ENCODE results near the gene SLC25A23.

DNA sequence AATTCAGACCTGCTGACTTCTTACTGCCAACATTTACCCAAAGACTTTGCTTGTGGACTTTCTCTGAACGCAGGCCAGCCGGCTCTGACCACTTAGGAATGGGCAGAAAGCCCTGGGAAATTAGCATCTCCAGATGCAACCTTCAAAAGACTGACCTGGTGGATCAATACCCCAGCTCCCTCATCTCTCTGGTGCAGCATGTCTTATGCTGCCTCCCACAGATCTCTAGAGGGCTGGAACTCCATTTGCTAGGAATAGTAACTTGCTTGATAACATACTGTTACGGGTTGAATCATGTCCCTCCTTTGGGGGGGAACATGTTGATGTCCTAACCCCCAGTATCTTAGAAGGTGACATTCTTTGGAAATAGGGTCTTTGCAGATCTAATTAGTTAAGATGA, 13.1 kb downstream of the SLC25A23 start:
- TF ChIP-seq, protein P1, sequence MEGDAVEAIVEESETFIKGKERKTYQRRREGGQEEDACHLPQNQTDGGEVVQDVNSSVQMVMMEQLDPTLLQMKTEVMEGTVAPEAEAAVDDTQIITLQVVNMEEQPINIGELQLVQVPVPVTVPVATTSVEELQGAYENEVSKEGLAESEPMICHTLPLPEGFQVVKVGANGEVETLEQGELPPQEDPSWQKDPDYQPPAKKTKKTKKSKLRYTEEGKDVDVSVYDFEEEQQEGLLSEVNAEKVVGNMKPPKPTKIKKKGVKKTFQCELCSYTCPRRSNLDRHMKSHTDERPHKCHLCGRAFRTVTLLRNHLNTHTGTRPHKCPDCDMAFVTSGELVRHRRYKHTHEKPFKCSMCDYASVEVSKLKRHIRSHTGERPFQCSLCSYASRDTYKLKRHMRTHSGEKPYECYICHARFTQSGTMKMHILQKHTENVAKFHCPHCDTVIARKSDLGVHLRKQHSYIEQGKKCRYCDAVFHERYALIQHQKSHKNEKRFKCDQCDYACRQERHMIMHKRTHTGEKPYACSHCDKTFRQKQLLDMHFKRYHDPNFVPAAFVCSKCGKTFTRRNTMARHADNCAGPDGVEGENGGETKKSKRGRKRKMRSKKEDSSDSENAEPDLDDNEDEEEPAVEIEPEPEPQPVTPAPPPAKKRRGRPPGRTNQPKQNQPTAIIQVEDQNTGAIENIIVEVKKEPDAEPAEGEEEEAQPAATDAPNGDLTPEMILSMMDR (conservative IDR thresholded peaks at IDR 0.05): no peak
- no peak for TF ChIP-seq EZH2 (IDR thresholded peaks at IDR 0.05; ENCODE audit: low read depth)
